GM19324 (cell line): ENCODE data around the gene EVA1C.
"Not testable (repeated sequence)": the region's sequence is repeated elsewhere in the genome, so short reads cannot be mapped to it uniquely, and the experiment has no call there.

Source experiments
- ATAC-seq: cut with Tn5 transposase; IDR thresholded peaks from one replicate; pipeline ENCODE4 v1.9.1; 2021; ENCODE audit warnings: mild to moderate bottlenecking, moderate library complexity; ENCODE audit not compliant: unreplicated experiment, low FRiP score

Gene EVA1C

GRCh38 chr21:32457360-32457840 is 44.9 kb downstream of the EVA1C start:
- ATAC-seq, result no peak

GRCh38 chr21:32457962-32458361 is 45.5 kb downstream of the EVA1C start:
- ATAC-seq, result no peak

GRCh38 chr21:32459972-32460371 is 47.5 kb downstream of the EVA1C start:
- ATAC-seq, result no peak

GRCh38 chr21:32461503-32461902 is 49.0 kb downstream of the EVA1C start:
- no peak for ATAC-seq

- ATAC-seq, result not testable (repeated sequence)
These were observed 50.1 kb downstream of the EVA1C start for GRCh38 chr21:32462564-32462963.

GRCh38 chr21:32463367-32463766 is 50.9 kb downstream of the EVA1C start:
- ATAC-seq, result no peak

- no peak for ATAC-seq
These were observed 51.4 kb downstream of the EVA1C start for GRCh38 chr21:32463889-32464300.

- ATAC-seq, result no peak
These were observed 54.8 kb downstream of the EVA1C start for GRCh38 chr21:32467291-32467690.

- no peak for ATAC-seq
These were observed 56.2 kb downstream of the EVA1C start for GRCh38 chr21:32468681-32469111.

GRCh38 chr21:32469628-32470027 is 57.1 kb downstream of the EVA1C start:
- ATAC-seq, result no peak

- no peak for ATAC-seq
These were observed 57.7 kb downstream of the EVA1C start for GRCh38 chr21:32470206-32470605.

- no peak for ATAC-seq
These were observed 60.6 kb downstream of the EVA1C start for GRCh38 chr21:32472890-32473765.

GRCh38 chr21:32474179-32475059 is 61.9 kb downstream of the EVA1C start:
- ATAC-seq, result no peak

- no peak for ATAC-seq
These were observed 62.8 kb downstream of the EVA1C start for GRCh38 chr21:32475162-32475812.

- ATAC-seq, result no peak
These were observed 64.3 kb downstream of the EVA1C start for GRCh38 chr21:32476661-32477423.

- ATAC-seq, result no peak
These were observed 64.9 kb downstream of the EVA1C start for GRCh38 chr21:32477424-32477745.

GRCh38 chr21:32481875-32482408 is 69.4 kb downstream of the EVA1C start:
- no peak for ATAC-seq

GRCh38 chr21:32482565-32483292 is 70.2 kb downstream of the EVA1C start:
- ATAC-seq, result no peak

GRCh38 chr21:32483293-32483595 is 70.7 kb downstream of the EVA1C start:
- ATAC-seq, result no peak
